ENCODE measurements around the gene SNRNP25. TPM values are rescaled to one million over a fixed set of nuclear protein-coding genes. Genes with fewer than 3 reads are reported as not detected.

SNRNP25 gene
- 13.4 TPM for total RNA-seq

GRCh38 chr16:53346-54236 lies at the start of gene SNRNP25, which contains the start of gene POLR3K:
TSS of gene SNRNP25 (plus strand) at chr16:53828. CDS start at chr16:54017, 189 bp downstream.
TSS of gene POLR3K (minus strand) at chr16:53608. CDS start at chr16:53586, 22 bp downstream.

DNA sequence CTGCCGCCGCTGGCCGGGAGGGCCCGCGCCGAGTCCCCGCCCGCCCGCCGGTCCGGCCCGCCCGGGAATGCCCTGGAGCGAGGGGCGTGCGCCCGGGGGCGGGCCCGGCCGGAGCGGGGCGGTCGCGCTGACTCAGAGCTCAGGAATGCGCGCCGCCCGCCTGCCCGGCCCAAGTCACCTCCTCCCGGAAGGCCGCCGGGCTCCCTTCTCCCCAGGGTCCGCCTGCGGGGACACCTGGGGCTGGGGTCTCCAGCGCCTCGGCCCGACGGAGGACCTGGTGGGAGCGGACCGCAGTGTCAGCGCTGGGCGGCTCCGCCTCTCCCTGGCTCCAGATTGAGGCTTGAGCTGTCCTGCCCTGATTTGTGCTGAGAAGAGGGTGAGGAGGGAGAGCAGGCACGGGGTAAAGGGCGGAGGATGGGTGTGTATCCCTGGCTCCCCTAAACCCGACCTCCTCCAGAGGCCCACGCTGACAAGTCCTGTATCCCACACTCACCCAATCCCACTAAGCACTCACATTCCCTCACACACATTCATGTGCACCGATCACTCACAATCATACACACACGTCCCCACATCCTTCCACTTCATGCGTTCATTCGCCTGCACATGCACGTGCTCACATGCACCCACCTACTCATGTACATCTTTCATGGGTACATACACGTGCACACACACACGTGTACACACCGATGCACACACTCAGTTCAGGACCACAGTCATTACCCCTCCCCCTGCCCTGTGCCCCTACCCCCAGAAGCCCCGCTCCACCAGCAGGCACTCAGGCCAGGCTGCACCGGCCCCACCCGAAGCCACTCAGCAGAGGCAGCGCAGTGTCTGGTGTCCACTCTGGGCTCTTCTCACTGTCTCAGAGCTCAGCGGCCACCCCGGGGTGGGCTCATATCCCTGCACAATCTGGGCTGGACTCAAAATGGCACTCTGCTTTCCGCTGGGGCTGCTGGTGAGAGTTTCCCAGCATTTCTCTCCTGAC lies 19.2 kb downstream of the SNRNP25 start, which contains the start of gene RHBDF1:
TSS of gene RHBDF1 (minus strand) at position 71 of the 988 bp plus-strand sequence. CDS start 7,616 bp downstream, outside the sequence.

DNA sequence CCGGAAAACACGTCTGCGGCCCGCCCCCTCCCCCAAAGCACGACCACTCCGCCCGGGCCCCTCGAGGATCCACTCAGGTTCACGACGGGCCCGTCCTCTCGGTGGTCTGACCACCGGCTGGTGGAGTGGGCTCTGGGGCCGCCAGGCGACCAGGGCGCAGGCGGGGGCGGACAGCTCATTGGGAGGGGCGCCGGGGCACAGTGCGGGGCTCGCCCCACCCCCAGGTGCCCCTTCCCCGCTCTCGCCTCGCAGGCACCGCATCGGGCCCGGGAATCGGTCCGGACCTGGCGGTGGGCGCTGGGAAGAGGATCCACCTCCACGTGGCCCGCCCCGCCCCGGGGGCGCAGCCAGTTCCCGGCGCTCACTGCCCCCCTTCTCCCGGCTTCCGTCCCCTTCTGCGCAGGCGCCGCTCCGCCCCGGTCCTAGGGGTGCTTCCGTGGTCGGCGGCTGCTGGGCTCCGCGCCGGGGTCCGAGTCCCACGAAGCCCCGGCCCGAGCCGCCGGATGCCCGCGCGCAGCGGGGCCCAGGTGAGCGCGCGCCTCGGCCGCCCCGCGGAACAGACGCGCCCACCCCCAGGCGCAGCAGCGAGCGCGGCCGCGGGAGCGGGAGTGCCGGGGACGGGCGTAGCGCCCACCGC lies 24.3 kb downstream of the SNRNP25 start, which contains the start of gene MPG:
TSS of gene MPG (plus strand) at position 419 of the 637 bp plus-strand sequence. CDS start at position 504, 85 bp downstream.

Other genes starting within 250 kb of the SNRNP25 start
- 2.3 TPM for gene POLR3K, start 220 bp upstream of the SNRNP25 start, total RNA-seq
- 36.1 TPM for gene RHBDF1, start 18.8 kb downstream of the SNRNP25 start, total RNA-seq
- gene MPG, start 24.4 kb downstream of the SNRNP25 start, total RNA-seq = 40.2 TPM
- gene NPRL3, start 84.8 kb downstream of the SNRNP25 start, total RNA-seq = 29.9 TPM
- 2.2 TPM for gene HBZ, start 98.8 kb downstream of the SNRNP25 start, total RNA-seq
- 15.4 TPM for gene HBM, start 112.2 kb downstream of the SNRNP25 start, total RNA-seq
- 1,606 TPM for gene HBA2, start 119.0 kb downstream of the SNRNP25 start, total RNA-seq
- gene HBA1, start 122.9 kb downstream of the SNRNP25 start, total RNA-seq = 1,075 TPM
- 4.1 TPM for gene HBQ1, start 126.6 kb downstream of the SNRNP25 start, total RNA-seq
- gene LUC7L, start 175.6 kb downstream of the SNRNP25 start, total RNA-seq = 160 TPM
- gene FAM234A, start 181.0 kb downstream of the SNRNP25 start, total RNA-seq = 66.5 TPM
- 8.2 TPM for gene RGS11, start 222.1 kb downstream of the SNRNP25 start, total RNA-seq
- 10.5 TPM for gene ARHGDIG, start 226.8 kb downstream of the SNRNP25 start, total RNA-seq
- gene PDIA2, start 229.3 kb downstream of the SNRNP25 start, total RNA-seq = 2.1 TPM

All from camera-type eye (tissue), 1 donor.